Activated gamma-delta T cell (primary cell): Measurements from ENCODE around the gene FAM110D.

Experiments
- DNase-seq: peaks from one replicate; lab custom pipeline; 2025; lab: John Stamatoyannopoulos, UW
- total RNA-seq, 2 donors: gene quantifications; one replicate each; lab custom pipeline; 2026; lab: John Stamatoyannopoulos, UW

The FAM110D gene
- 0 to 0.13 reads per million in 2 donors for total RNA-seq

DNA sequence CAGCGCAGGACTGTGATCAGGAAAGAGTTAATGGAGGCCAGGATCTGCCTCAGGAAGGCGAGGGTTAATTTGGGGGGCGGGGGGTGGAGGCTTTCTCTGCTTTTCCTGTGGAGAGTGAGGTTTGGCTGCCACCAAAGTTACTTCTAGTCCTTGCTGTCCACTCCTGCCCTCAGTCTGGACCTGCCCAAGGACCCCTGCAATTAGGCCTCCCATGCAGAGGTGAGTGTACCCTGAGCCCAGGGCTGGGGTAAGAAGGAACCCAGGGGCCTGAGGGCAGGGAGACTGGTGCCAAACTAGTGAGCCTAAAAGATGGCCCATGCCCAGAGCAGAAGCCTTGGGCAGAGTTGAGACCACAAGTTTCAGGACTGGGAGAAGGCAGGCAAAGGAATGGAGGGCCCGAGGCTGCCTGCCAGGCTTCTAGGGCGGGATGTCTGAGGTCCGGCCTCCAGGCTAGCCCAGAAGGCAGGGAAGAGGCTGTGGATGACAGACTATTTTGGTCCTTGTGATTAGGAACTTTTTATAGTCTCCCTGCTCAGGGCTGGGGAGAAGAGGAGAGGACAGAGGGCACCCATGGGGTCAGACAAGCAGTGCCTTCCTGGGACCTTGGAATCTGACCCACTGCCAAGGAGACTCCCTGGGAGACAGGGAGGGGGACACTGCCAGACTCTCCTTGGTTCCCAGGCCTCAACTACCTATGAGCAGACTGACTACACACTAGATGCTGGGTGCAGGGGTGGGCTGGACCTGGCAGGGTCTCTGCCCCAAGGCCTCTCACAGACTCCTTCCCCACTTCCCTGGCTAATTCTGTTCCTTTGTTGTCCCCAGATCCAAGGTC lies at the start of gene FAM110D:
TSS of gene FAM110D (plus strand) at position 172 of the 835 bp plus-strand sequence. CDS start 2,213 bp downstream, outside the sequence.
- no peak for DNase-seq

DNA sequence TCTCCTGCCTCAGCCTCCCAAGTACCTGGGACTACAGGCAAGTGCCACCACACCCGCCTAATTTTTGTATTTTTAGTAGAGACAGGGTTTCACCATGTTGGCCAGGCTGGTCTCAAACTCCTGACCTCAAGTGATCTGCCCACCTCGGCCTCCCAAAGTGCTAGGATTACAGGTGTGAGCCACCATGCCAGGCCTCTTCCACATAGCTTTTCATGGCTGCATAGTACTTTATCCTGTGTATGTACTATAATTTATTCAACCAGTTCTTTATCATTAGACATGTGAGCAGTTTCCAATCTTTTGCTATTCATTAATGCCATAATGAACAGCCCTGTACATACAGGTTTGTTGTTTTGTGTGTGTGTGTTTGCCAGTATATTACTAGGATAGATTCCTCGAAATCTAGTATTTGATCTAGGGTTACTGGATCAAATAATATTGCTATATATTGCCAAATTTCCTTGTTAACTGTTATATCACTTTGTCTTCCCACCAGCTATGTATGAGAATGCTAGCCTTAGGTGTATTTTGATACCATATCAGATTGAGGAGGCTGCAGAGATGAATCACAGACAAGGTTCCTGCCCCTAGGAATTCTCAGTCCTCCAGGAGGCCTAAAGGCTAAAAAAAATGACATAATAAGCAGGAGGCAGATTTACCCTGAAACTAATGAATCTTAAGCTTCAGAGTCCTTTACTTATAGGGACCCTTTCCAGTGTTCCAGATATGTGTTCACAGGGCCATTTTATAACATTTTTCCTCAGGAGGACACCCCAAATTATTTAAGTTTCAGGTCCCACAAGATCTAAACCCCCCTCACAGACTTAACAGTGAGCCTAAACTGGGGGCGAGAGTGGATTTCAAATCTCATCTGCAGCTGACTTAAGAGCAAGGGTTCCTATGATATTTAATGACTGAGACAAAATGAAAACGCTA lies 49.4 kb upstream of the FAM110D start:
- DNase-seq = no peak

DNA sequence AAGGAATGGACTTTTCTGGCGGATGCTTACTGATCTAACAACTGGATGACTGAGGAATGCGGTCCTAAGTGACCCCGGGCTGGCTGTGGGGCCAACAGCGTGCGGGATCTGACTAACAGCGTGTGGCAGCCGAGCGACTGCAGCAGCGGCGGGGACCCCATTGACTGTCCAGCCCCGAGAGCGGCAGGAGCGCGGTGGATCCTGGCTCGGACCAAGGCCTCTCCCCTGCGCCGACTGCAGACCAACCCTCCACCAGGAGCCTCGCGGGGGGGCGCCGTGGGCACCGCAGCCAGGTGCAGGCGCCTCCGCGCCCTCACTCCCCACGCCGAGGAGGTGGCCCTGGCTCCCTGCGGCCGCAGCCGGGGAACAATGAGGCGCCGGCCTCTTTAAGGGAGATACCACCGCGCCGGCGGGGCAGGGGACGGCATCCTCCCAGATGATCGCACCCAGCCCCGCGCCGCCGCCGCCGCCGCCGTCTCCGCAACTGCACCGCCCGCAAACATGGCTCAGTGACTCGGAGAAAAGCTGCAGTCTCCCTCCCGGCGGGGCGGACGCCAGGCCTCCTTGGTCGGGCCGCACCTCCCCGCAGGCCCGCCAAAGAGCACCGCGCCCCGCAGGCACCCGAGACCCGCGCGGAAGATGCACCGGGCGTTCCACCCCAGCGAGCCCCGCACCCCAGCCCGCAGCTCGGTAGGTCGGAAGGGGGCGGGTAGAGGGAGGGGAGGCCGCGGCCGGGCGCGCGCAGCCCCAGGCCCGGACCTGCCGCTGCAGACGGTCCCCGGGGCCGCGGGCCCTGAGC lies 47.9 kb upstream of the FAM110D start:
- peak; percentile 68 for DNase-seq

DNA sequence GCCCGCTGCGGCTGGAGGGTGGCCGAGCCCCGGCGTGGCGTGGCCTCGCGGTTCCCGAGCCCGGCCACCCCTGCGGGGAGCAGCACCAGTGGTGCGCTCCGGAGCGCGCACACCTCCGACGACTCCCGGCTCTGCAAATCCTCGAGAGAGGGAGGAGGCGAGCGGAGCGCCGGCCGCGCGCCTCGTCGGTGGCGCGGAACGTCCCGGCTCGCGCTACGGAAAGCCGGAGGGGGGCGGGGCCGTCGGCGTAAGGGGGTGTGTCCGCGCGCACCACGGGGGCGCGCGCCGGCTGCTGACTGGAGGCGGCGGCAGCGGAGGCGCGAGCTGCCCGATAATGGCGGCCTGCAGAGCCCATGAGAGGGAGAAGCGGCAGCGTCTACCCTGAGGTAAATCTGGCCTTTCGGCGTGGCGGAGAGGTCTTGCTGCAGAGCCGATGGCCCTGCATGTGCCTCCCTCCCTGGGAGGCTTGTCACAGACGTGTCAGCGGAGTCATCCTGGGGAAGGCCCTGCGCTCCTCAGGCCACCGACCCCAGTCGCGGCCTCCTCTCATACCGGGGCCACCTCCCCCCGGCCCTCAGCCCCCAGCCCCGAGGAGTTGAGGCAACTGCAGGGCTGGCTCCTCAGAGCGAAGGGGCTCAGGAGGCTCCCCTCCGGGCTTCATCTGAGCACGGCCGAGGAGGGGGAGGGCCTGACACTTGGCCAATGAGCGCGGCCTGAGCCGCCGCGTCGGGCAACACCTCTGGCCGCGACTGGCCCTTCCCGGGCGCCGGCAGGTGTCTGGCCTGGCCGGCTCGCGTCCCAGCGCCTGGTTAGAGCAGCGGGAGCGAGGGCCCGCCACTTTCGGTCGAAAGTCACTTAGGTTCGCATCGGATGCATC lies 47.1 kb upstream of the FAM110D start, which contains the start of gene PDIK1L:
TSS of gene PDIK1L (plus strand) at position 295 of the 877 bp plus-strand sequence. CDS start 2,485 bp downstream, outside the sequence.
- DNase-seq = peak; percentile 96

DNA sequence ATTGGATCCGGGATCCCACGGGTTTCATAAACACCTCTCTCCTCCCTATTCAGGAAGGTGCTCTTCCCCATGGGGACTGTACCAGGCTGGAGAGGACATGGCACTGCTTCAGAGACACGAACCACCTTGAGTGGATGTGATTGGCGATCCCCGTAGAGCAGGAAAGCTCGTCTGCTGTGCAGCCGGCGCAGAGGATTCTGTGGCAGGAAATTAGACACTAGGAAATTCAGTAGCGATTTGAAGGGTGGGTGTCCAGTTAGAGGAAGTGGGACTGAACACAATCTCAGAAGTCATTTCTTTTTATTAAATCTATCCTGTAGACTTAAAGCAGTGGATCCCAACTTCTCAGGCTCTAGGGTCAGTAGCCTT lies 46.5 kb upstream of the FAM110D start:
- DNase-seq = no peak

DNA sequence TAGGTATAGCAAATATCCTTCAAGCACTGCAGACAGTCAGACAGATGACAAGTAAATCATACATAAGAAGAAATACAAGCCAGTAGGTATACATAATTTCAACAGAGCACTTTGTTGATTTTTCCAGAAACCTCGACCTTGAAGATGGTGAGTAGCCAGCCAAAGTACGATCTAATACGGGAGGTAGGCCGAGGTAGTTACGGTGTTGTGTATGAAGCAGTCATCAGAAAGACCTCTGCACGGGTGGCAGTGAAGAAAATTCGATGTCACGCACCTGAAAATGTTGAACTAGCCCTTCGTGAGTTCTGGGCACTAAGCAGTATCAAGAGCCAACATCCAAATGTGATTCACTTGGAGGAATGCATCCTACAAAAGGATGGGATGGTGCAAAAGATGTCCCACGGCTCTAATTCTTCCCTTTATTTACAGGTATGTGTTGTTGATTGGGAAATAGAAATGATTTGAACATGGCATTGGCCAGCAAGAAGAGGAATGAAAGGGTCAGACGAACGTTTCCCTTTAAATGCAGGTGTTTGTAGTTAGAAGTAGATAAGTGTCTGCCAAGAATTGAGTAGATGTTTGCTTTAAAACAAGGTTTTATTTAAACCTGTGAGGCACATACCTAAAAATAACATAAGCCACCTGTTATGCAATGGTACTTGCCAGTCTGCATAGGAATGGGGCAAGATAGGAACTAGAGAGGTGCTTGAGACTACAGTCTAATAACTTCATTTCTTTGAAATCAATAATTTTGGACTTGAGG lies 44.5 kb upstream of the FAM110D start:
- no peak for DNase-seq

DNA sequence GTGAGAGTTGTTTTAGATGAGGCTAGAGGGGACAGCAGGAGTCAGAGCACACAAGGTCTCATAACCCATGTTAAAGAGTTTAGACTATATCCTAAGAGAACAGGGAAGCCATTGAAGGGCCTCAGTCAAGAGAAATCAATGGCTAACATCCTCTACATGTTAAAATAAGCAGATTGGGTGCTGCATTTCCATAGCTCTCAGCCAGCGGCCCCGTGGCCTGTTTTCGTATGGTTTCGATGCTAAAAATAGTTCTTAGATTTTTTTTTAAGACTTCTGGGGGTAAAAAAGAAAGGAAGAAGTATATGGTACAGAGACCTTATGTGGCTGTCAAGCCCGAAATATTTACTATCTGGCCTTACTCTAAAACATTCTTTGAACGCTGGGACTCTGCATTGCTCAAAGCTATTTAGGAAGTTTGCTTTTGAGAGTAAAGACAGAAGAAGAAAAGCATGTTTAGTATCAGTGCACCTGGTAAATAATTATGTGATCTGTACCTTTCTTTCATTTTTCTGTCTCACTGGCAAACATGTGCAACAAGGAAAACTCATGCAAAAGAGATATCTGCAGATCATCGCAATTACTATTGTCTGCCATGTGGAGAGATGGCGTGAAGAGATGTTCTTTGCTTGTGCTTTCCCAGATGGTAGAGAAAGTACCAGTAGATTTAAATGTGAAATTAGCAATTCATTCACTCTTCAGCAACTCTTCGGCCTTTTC lies 38.8 kb upstream of the FAM110D start:
- no peak for DNase-seq

DNA sequence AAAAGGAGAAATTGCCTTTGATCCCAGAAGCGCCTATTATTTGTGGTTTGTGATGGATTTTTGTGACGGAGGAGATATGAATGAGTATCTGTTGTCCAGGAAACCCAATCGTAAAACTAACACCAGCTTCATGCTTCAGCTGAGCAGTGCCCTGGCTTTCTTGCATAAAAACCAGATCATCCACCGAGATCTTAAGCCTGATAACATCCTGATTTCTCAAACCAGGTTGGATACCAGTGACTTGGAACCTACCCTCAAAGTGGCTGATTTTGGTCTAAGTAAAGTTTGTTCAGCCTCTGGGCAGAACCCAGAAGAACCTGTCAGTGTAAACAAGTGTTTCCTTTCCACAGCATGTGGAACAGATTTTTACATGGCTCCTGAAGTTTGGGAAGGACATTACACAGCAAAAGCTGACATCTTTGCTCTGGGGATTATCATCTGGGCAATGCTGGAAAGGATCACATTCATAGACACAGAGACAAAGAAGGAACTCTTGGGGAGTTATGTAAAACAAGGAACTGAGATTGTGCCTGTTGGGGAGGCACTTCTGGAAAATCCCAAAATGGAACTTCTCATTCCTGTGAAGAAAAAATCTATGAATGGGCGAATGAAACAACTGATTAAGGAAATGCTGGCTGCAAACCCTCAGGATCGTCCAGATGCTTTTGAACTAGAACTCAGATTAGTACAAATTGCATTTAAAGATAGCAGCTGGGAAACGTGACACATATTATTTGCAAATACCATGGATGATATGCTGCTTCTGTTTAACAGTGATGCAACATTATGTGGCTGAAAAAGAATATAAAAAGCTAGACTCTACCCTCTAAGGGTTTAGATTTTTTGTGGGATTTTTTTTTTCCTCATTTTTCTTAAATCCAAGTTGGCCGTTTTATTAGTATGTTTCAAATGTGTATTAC lies 36.8 kb upstream of the FAM110D start:
- no peak for DNase-seq

DNA sequence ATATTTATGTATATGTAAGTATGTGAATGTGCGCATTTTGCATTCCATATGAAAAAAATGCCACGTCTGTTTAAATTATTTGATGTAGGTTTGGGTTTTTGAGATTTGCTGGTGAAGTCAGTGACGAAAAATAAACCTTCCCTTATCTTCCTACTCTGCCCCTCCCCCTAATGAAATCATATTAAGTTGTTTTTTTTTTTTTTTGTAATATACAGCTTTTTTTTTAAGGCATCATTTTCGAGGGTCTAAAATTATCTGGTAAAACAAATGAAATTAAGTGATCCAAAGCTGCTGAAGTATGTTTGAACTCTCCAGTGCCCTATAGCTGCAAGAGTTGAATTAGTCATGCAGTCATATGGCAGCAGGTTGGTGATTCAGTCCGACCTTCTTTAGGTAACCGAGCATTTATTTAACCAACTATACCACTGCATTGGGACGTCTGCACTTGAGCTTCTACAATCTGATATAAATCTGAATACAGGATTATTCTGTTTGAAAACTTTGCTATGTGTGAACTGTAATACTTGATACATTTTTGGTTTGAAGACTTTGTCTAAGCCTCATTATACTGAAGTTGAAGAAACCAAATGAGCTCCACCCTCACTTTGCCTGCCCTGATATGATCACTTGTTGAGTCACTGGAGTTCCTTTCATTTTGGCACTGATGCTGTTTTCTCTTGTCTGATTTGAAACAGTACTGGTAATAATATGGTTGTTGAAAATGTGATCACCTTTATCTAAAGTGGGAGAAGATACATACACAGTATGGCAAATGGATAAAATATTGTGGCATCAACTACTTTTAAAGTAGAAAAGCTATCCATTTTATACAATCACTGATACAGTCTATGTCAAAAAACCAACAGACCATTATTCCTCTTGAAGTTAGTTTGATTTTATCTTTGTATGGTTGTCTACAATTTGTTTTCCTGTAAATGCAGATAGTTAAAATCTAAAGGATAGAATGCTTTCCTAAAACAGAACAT lies 35.6 kb upstream of the FAM110D start:
- no peak for DNase-seq

DNA sequence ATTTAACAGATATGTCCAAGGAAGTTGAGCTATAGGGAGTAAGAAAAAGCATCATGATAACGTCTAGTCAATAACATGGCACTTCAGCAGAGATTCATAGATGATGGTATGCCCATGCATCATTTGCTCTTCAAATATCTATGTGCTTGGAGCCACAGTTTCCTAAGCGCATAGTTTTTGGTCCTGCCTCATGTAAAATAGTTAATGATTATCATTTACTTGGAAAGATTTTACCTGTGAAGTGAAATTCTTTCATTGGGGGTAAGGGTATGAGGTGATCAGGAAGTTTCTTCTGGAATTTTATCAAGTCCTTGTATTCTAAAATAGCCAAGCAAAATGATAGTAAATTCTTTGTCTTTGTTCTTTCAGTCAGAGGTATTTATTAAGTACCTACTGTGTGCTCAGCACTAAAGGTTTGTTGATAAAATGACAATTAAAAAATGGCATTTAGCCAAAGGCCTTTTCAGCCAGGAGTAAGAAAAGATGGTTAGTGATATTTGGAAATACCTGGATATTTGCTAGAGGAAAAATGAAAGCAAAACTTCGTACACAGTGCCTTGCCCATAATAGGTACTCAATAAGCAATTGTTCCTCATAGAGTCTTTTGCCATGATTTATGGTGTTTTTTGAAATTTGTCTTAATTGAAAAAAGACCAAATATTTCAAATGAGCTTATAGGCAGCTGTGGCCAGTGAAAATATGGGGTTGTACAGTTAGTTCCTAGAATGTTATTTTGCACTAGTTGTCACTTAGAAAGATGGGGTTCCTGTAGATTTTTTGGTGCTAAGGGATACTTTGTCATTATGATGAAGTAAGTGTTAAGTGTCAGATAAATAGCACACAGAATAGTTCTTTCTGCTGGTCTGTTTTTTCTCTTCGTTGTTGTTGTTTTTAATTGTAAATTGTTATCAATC lies 34.2 kb upstream of the FAM110D start:
- no peak for DNase-seq

DNA sequence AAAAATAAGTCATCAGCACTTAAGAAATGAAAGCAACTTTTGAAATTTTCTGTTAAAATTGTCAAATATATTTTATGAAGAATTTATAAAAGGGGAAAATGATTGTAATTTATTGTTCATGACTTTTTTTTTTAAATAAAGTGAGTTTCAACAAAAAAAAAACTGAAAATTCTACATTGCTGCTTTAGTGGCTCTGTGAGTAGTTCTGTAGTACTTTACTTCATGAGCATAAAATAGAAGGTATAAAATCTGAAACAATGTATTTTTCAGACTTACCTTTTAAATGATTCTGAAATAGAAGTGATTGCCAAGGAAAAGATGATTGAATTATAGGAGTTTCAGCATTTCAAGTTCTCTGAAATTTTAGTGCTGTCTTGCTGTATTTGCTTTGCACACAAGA lies 33.5 kb upstream of the FAM110D start:
- DNase-seq = no peak

DNA sequence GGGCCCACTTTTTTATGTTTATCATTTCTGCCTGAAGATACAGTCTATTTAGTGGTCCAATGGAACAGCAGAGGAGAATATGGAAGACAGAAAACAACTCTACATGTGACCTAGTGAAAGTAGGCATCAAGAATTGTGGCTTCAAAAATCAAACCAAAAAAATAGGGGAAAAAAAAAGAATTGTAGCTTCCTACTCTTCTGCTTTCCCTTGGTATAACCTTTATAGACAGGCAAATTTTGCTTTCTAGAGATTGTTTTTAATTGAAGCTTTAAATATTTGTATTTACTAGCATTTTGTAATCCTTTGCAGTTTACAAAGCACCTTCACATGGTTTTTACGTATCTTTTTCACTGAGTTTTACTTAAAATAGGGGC lies 32.9 kb upstream of the FAM110D start:
- DNase-seq = no peak

DNA sequence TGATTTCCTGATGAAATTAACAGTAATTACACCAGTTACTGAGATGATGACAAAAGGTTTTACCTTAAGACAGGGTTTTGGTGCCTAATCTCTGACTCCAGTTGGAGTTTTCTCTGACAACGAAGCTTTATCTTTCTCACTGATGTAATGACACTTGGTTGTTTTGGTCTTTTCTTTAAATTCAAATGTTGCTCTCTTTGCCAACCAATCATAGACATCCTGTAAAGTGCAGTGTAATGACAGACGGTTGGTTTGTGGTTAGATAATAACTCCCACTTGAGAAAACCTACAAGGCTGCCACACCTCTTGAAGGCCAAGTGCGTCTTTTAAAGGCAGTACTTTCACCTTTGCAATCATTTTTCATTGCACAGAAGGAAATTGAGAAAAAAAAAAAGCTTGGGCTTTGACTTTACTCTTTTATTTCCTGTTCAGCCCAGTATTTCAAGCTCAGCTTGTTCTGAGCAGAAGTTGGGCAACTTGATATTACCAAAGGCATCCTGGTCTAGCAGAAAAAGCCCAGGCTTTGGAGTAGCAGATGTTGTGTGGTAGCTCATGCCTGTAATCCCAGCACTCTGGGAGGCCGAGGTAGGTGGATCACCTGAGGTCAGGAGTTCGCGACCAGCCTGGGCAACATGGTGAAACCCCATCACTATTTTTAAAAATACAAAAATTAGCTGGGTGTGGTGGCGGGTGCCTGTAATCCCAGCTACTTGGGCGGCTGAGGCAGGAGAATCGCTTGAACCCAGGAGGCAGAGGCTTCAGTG lies 32.4 kb upstream of the FAM110D start:
- no peak for DNase-seq

DNA sequence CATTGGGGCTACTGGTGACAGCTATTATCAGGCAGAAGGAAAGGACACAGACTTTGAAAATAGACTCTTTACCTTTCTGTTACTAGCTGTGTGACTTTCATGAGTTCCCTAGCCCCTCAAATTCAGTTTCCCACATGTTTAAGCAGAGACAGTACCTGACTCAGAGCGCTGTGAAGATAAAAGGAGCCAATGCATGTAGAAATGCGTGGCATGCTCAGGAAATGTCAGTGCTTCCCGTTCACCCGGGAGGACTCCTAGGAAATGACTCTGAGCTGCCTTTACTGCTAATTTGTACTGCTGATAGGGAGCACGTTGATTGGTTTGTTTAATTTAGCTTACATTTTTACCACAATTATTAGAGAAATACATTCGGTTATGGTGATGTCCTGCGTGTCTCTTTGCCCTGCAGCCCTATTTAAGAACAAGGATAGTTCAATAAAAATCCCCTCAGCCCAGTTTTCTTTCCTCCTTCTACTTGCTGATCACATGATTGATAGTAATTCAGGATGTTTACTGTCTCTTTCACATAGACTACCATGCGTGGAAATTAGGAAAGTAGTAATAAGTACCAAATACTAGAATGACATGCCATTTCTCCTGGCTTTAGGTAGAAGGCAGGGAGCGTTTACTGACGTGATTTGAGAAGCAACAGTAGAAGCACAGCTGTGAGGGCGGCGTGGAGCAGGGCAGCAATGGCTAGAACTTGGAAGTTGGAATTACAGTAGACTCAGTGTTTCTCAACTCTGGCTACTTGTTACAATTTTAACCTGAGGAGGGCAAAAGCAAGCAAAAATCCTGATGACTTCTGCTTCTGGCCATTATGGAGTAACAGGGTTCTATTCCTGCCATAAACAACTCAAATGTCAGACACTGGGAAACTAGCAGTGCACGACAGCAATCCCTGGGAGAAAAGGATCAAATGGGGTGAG lies 31.4 kb upstream of the FAM110D start:
- DNase-seq = no peak
